HCT116 (cell line): ENCODE results near the gene TBC1D17. TPM values are rescaled to one million over a fixed set of nuclear protein-coding genes. Genes with fewer than 3 reads are reported as not detected.

Experiments
- ATAC-seq: fragments of 200-7000 bp; cut with Tn5 transposase; 2 replicates; pipeline ENCODE4 v1.9.1; 2020; ENCODE audit warnings: mild to moderate bottlenecking, moderate library complexity
- BruUV-seq: library from RNA; stranded (reverse); fragments of 400-500 nt; replicated peaks from 2 replicates; lab custom pipeline; 2021; lab: Mats Ljungman, UMichigan
- CTCF ChIA-PET: fragments of 300-600 bp; sonication (Branson Sonifier 250); formaldehyde crosslinking; loops from one replicate; lab custom pipeline; 2021; ENCODE audit warnings: antibody characterized with exemption; lab: Charles Lee
- POLR2A ChIA-PET: fragments of 300-600, 350-600 bp; sonication (Branson Sonifier 250); formaldehyde crosslinking; loops from one replicate; lab custom pipeline; 2021; ENCODE audit warnings: antibody characterized with exemption; lab: Charles Lee
- RAD21 ChIA-PET, 2 experiments: fragments of 300-600 bp; sonication (Branson Sonifier 250); formaldehyde crosslinking; loops; one replicate each; lab custom pipeline; 2023; ENCODE audit warnings: low total read pairs in 2 of 2; ENCODE audit not compliant: uncharacterized antibody in 2 of 2, unreplicated experiment in 2 of 2, low non-redundant PET in 1 of 2; lab: Charles Lee
- DNase-seq: peaks from one replicate; pipeline ENCODE4 v3.0.0-alpha.2; 2010; ENCODE audit warnings: low read depth, low spot score
- H2AFZ ChIP-seq: fragments of 200-600 bp; shearing (Covaris generic), sonication (generic); 2 replicates; pipeline ENCODE4 v1.6.1; 2017; ENCODE audit warnings: low read depth, mixed run types, mixed read lengths, antibody characterized with exemption, low read length; ENCODE audit not compliant: poor library complexity, severe bottlenecking
- H3K27ac ChIP-seq: 2 replicates; pipeline ENCODE4 v1.5.1; 2012; ENCODE audit warnings: low read depth, low read length
- H3K27me3 ChIP-seq: fragments of 200-600 bp; sonication (generic); 2 replicates; pipeline ENCODE4 v1.6.1; 2016; ENCODE audit warnings: mixed run types, low read length, mixed read lengths; ENCODE audit not compliant: insufficient read depth
- H3K36me3 ChIP-seq, 2 experiments: fragments of 200-500 bp in 1 of 2; fragments of 200-600 bp in 1 of 2; sonication (Bioruptor generic) in 1 of 2; sonication (generic) in 1 of 2; 2 replicates each; pipeline versions ENCODE4 v1.5.1 to v1.6.1; 2014 to 2016; ENCODE audit warnings: low read length in 2 of 2, inconsistent platforms in 1 of 2, mixed read lengths in 1 of 2, mixed run types in 1 of 2; ENCODE audit not compliant: insufficient read depth in 2 of 2, control insufficient read depth in 1 of 2
- H3K4me1 ChIP-seq, 2 experiments: fragments of 200-600 bp in 1 of 2; sonication (generic) in 1 of 2; 2 replicates each; pipeline versions ENCODE4 v1.5.1 to v1.6.1; 2012 to 2017; ENCODE audit warnings: low read length in 2 of 2, inconsistent platforms in 1 of 2, mild to moderate bottlenecking in 1 of 2, mixed read lengths in 1 of 2, mixed run types in 1 of 2, moderate library complexity in 1 of 2; ENCODE audit not compliant: insufficient read depth in 2 of 2, control insufficient read depth in 1 of 2
- H3K4me2 ChIP-seq: fragments of 200-600 bp; sonication (generic); 2 replicates; pipeline ENCODE4 v1.6.1; 2017; ENCODE audit warnings: mixed run types, low read length, mixed read lengths
- H3K4me3 ChIP-seq, 2 experiments: fragments of 200-600 bp in 1 of 2; sonication (generic) in 1 of 2; replicated peaks in 1 of 2; 2 replicates each; pipeline ENCODE4 v1.5.1; 2011 to 2016; ENCODE audit warnings: low read length in 2 of 2, control low read depth in 1 of 2, low read depth in 1 of 2, mild to moderate bottlenecking in 1 of 2, mixed read lengths in 1 of 2, mixed run types in 1 of 2
- H3K79me2 ChIP-seq: fragments of 200-600 bp; sonication (generic); 2 replicates; pipeline ENCODE4 v1.6.1; 2017; ENCODE audit warnings: mild to moderate bottlenecking, mixed run types, low read length, moderate library complexity, mixed read lengths; ENCODE audit not compliant: insufficient read depth
- H3K9ac ChIP-seq: fragments of 200-600 bp; sonication (generic); 2 replicates; pipeline ENCODE4 v1.6.1; 2016; ENCODE audit warnings: low read length, mixed read lengths
- H3K9me2 ChIP-seq: fragments of 200-600 bp; sonication (generic), shearing (Covaris generic); 2 replicates; pipeline ENCODE4 v1.6.1; 2017; ENCODE audit warnings: mixed run types, mild to moderate bottlenecking, moderate library complexity; ENCODE audit not compliant: insufficient read depth
- H3K9me3 ChIP-seq, 2 experiments: fragments of 200-500 bp in 1 of 2; fragments of 200-600 bp in 1 of 2; sonication (Bioruptor generic) in 1 of 2; sonication (generic) in 1 of 2; 2 replicates each; pipeline ENCODE4 v1.6.1; 2014 to 2017; ENCODE audit warnings: low read length in 2 of 2, mixed read lengths in 2 of 2, inconsistent platforms in 1 of 2, low read depth in 1 of 2, mild to moderate bottlenecking in 1 of 2, mixed run types in 1 of 2, moderate library complexity in 1 of 2; ENCODE audit not compliant: control insufficient read depth in 1 of 2, insufficient read depth in 1 of 2
- H4K20me1 ChIP-seq: fragments of 200-600 bp; sonication (generic), shearing (Covaris generic); 2 replicates; pipeline ENCODE4 v1.6.1; 2017; ENCODE audit warnings: mixed run types, mild to moderate bottlenecking, moderate library complexity; ENCODE audit not compliant: insufficient read depth
- ELF1 ChIP-seq: IDR thresholded peaks from 2 replicates; pipeline ENCODE4 v1.6.1; 2012; ENCODE audit warnings: low read depth, borderline replicate concordance
- EZH2phosphoT487 ChIP-seq: fragments of 200-600 bp; IDR thresholded peaks from 2 replicates; pipeline ENCODE4 v1.6.1; 2018; ENCODE audit warnings: antibody characterized with exemption, borderline replicate concordance
- POLR2AphosphoS5 ChIP-seq: IDR thresholded peaks from 2 replicates; pipeline ENCODE4 v1.6.1; 2011; ENCODE audit warnings: mild to moderate bottlenecking, low read depth, low read length, moderate library complexity
- RAD21 ChIP-seq: IDR thresholded peaks from 2 replicates; pipeline ENCODE4 v1.6.1; 2012; ENCODE audit warnings: low read depth, mild to moderate bottlenecking
- REST ChIP-seq: IDR thresholded peaks from 2 replicates; pipeline ENCODE4 v1.6.1; 2012; ENCODE audit warnings: low read depth
- SRF ChIP-seq: IDR thresholded peaks from 2 replicates; pipeline ENCODE4 v1.6.1; 2012; ENCODE audit warnings: low read depth
- TCF7L2 ChIP-seq: IDR thresholded peaks from 2 replicates; pipeline ENCODE4 v1.7.0; 2011; ENCODE audit warnings: borderline replicate concordance, inconsistent platforms; ENCODE audit not compliant: insufficient read depth, insufficient read length; ENCODE audit errors: extremely low read depth
- ZFX ChIP-seq: fragments of 450-650 bp; IDR thresholded peaks from 2 replicates; pipeline ENCODE4 v1.6.1; 2017
- ZNF274 ChIP-seq: fragments of 200-500 bp; sonication (Bioruptor generic); IDR thresholded peaks from 2 replicates; pipeline ENCODE4 v1.6.1; 2014; ENCODE audit warnings: mild to moderate bottlenecking, low read depth, low read length, inconsistent platforms
- intact Hi-C: fragments of 100-400 bp; cut with micrococcal nuclease; formaldehyde crosslinking; loops from 2 replicates; pipeline ENCODE4 v1.10.0; 2022
- total RNA-seq: library from RNA; stranded (reverse); gene quantifications from one replicate; pipeline ENCODE4 v1.2.1, GENCODE V29; 2021; ENCODE audit not compliant: unreplicated experiment
- TF ChIP-seq, protein P1 (sequence below): IDR thresholded peaks from 2 replicates; pipeline ENCODE4 v1.6.1; 2012
- TF ChIP-seq, protein P2 (sequence below): IDR thresholded peaks from 2 replicates; pipeline ENCODE4 v1.6.1; 2011; ENCODE audit warnings: mild to moderate bottlenecking, low read length, moderate library complexity; ENCODE audit not compliant: insufficient replicate concordance; ENCODE audit errors: extremely low read depth

Gene TBC1D17
- total RNA-seq, 1 experiment from 2014 or later, result 32.9 TPM

DNA sequence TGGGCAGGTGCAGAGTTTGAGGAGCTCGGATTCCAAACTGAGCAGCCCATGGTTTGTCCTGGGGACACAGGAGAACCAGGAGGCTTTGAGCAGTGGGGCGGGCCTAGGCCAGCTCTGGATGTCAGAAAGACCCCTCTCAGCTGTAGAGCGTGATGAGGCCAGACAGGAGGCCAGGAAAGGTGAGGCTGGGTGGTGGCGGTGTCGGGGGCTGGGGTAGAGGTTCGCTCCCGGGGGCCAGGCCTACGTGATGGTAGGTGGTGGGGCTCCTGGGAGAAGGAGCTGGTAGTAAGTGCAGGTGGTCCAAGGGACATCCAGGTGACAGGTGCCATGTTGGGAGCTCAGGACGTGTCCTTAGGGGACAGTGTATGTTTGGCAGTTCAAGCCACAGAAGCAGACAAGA, 40.1 kb upstream of the TBC1D17 start:
- ChIA-PET CTCF (no interaction called here), RAD21 (no interaction called here)

DNA sequence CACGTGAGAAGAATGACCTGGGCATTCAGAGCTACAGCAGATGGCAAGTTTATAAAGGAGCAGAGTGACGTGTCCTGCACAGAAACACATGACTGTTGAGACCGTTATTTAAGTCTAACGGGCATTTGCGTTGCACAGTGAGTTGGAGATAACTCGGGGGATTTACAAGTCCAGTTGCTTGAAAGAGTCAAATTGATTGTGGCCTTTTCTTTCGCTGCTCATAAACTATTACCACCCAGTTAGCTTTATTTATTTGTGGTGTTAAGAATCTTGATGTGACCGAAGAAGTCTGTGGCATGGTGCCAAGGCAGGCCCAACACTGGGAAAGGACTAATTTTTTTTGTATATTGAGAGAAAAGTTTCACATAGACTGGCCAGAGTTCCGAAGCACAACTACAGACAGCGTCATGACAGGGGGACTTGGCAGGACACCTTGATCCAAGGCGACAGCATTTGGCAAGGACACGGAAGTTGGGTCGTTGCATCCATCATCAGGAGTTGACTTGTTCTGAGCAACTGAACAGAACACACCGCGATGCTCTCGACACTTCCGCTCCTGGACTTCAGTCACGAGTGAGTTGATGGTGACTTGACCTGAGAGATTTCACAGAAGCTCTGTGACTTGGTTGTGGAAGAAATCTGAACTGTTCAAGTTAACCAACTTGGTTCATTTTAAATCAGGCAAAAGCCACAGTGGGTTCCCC, 38.5 kb upstream of the TBC1D17 start:
- ATAC-seq, result no peak
- RAD21 ChIA-PET, result no interaction called here
- no peaks in the 10 kb centered on the region for H3K9me3 ChIP-seq
- H3K27me3 ChIP-seq, result no peaks in the 10 kb centered on the region
- CTCF ChIA-PET, result no interaction called here
- H3K27ac ChIP-seq, result no peak overlapping the region
- no peaks in the 10 kb centered on the region for H4K20me1 ChIP-seq
- no peak overlapping the region for H3K4me3 ChIP-seq
- H3K4me1 ChIP-seq, result no peaks in the 10 kb centered on the region
- no peak for DNase-seq
- H3K79me2 ChIP-seq, result no peaks in the 10 kb centered on the region
- no peak overlapping the region for H2AFZ ChIP-seq
- H3K9me2 ChIP-seq, result no peaks in the 10 kb centered on the region
- no peak overlapping the region for H3K4me2 ChIP-seq
- BruUV-seq, result TSS peak; percentile 39
- POLR2A ChIA-PET, result no interaction called here
- no peak overlapping the region for H3K9ac ChIP-seq
- intact Hi-C loops, result no loop called here
- peaks cover 26 to 35% of the 10 kb centered on the region in 2 experiments for H3K36me3 ChIP-seq
- no peak for TF ChIP-seq SRF
- TF ChIP-seq, protein P1, sequence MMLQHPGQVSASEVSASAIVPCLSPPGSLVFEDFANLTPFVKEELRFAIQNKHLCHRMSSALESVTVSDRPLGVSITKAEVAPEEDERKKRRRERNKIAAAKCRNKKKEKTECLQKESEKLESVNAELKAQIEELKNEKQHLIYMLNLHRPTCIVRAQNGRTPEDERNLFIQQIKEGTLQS, result no peak
- no peak for TF ChIP-seq ZNF274
- no peak for TF ChIP-seq EZH2phosphoT487
- TF ChIP-seq REST, result no peak
- TF ChIP-seq ZFX, result no peak
- TF ChIP-seq RAD21, result no peak

More for the DNA sequence above, 40.1 kb upstream of the TBC1D17 start:
- H3K4me2 ChIP-seq, result no peak overlapping the region
- POLR2A ChIA-PET, result no interaction called here
- no peaks in the 10 kb centered on the region for H3K27me3 ChIP-seq
- TF ChIP-seq ZFX, result no peak
- TF ChIP-seq ELF1, result no peak
- TF ChIP-seq TCF7L2, result no peak
- TF ChIP-seq, protein P2, sequence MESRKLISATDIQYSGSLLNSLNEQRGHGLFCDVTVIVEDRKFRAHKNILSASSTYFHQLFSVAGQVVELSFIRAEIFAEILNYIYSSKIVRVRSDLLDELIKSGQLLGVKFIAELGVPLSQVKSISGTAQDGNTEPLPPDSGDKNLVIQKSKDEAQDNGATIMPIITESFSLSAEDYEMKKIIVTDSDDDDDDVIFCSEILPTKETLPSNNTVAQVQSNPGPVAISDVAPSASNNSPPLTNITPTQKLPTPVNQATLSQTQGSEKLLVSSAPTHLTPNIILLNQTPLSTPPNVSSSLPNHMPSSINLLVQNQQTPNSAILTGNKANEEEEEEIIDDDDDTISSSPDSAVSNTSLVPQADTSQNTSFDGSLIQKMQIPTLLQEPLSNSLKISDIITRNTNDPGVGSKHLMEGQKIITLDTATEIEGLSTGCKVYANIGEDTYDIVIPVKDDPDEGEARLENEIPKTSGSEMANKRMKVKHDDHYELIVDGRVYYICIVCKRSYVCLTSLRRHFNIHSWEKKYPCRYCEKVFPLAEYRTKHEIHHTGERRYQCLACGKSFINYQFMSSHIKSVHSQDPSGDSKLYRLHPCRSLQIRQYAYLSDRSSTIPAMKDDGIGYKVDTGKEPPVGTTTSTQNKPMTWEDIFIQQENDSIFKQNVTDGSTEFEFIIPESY, result no peak
- no peak for TF ChIP-seq POLR2AphosphoS5
- ATAC-seq (no peak), DNase-seq (no peak)
- intact Hi-C loops, result no loop called here
- no peaks in the 10 kb centered on the region for H3K4me1 ChIP-seq
- no peak overlapping the region for H2AFZ ChIP-seq
- no peak overlapping the region for H3K4me3 ChIP-seq
- H3K9ac ChIP-seq, result no peak overlapping the region
- H3K79me2 ChIP-seq, result no peaks in the 10 kb centered on the region
- H3K36me3 ChIP-seq, result peaks cover 32 to 41% of the 10 kb centered on the region in 2 experiments
- no peaks in the 10 kb centered on the region for H4K20me1 ChIP-seq
- H3K27ac ChIP-seq, result no peak overlapping the region
- no peaks in the 10 kb centered on the region for H3K9me3 ChIP-seq
- no peaks in the 10 kb centered on the region for H3K9me2 ChIP-seq
- BruUV-seq, result no TSS peak
